ENCODE results near the gene VSTM2B.
"Not testable (repeated sequence)": the region's sequence is repeated elsewhere in the genome, so short reads cannot be mapped to it uniquely, and the experiment has no call there.

Gene VSTM2B

GRCh38 chr19:29532097-29532496 lies 6.3 kb downstream of the VSTM2B start:
- DNase-seq, result no peak

DNA sequence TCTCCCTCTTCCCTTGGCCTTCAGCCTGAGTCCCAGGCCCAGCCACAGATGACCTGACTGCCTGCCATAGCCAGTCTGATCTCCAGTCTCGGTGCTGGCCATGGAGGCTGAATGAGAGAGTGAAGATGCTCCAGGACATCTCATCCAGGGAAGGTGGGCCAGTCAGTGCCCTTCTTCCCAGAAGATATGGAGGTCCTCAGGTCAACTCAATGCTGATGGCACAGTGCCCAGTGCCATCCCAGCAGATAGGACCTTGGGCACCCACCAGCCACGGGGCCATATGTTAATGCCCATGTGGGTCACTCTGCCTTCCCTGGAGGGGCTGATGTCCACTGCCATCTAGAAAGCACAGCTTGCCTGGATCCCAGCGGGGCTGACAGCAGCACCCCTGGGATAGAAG lies 7.2 kb downstream of the VSTM2B start:
- no peak for DNase-seq

GRCh38 chr19:29533578-29534544 lies 8.1 kb downstream of the VSTM2B start:
- DNase-seq, result no peak

DNA sequence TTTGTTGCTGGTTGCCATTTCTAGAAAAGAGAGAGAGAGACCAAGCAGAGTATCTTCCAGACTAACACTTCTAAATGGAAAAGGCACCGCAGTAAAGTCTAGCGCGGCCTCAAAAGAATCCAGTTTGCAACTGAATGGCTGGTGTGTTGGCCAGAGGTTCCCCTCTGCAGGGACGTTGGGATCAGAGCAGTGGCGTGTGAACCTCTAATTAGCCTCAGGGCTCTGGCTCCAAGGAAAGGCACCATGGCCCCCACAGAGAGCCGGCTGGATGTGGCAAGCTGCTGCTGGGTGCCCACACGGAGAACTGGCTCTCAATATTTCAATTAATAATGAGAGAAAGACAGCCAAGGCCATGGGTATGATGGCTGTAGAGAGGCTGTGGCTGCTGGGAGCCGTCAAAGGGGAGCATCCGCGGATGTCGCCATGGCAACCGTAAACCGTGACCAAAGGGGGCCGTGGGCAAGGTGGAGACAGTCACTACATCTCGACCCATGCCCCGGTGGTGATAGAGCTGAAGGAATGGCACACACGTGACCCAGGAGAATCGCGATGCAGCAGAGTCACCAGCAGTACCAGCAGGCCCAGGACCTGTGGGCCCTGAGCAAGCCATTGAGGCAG lies 9.5 kb downstream of the VSTM2B start:
- no peak for DNase-seq

GRCh38 chr19:29535984-29536508 lies 10.3 kb downstream of the VSTM2B start:
- no peak for DNase-seq

DNA sequence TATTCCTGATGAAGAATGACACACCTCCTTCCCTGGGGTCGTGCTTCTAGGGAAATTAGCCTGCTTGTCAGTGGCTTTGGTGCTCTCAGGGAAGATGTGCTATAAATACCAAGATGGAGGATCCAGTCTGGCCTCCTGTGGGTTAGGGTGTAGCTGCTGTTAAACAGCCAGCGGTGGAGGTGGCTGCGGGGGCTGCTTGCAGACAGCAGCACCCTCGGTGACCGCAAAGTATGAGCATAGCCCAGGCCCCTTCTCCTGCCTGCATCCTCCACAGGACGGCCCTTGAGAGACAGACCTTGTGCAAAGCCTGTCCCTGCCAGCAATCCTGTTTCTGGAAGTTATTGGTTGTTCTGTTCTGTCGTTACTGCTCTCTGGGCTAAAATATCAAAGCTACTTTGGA lies 11.4 kb downstream of the VSTM2B start:
- no peak for DNase-seq

- DNase-seq, result no peak
Measured at GRCh38 chr19:29537601-29538000, 11.8 kb downstream of the VSTM2B start.

DNA sequence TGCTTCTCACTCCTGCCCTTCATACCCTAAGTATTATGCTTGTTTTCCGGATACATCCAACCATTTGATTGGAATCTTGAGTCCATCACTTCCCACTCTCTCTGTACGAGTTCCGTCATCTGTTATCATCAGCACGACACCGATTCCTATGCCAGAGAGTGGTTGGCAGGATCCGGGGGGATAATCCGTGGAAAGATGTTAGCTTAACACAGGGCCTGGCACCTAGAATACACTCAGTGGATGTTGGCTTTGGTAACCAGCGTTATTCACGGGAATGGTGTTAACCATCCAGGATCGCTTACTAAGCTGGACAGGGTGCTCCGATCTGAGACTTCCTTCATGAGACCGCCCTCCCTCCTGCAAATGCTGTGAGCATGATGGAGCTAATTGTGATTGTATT lies 12.4 kb downstream of the VSTM2B start:
- no peak for DNase-seq

DNA sequence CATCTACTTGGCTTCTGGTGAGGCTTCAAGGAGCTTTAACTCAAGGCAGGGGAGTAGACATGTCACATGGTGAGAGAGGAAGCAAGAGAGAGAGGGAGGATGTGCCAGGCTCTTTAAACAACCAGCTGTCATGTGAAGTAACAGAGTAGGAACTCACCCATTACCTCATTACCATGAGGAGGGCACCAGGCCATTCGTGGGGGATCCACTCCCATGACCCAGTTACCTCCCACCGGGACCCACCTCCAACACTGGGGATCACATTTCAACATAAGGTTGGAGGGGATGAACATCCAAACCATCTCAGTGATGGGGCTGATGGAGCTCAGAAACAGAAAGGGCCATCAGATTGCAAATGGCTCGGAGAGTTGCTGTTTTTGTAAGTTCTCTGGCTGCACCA lies 12.9 kb downstream of the VSTM2B start:
- DNase-seq, result no peak

DNA sequence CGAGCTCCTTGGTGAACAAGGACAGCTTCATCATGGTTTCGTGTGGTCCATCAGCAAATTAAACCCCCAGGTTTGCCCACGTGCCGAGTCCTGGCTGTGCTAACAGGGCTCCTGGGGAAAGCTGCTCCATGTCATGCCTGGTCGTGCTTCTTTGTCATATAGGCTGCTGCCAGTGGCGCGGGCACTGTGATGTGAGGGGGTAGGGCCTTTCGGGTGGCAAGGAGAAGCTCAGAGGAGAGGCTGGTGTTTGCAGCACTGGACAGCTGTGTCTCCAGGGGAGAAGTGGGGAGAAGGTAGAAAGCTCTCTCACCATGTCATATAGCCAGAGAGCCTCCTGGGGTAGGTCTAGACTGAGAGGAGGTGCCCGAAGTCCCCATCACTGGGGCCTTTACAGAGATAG lies 13.3 kb downstream of the VSTM2B start:
- no peak for DNase-seq

DNA sequence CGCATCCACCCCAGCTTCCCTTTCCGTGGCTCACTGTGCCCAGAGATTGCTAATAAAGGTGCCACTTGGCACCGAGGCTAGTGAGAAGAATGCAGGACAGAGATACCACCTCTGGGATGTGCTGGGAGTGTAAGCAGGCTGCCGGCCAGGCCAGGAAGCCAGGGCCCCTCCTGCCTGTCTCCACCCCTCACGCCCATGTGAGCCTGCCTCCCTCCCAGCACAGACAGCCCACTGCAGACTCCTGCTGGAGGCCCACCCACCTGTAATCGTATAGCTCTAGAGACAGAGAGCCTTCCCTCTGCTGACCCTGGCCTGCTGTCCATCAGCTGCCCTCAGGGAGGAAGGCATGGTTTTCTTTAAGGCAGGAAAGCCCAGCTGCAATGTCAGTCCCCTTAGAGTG lies 13.9 kb downstream of the VSTM2B start:
- no peak for DNase-seq

GRCh38 chr19:29540114-29540513 lies 14.3 kb downstream of the VSTM2B start:
- DNase-seq, result no peak

DNA sequence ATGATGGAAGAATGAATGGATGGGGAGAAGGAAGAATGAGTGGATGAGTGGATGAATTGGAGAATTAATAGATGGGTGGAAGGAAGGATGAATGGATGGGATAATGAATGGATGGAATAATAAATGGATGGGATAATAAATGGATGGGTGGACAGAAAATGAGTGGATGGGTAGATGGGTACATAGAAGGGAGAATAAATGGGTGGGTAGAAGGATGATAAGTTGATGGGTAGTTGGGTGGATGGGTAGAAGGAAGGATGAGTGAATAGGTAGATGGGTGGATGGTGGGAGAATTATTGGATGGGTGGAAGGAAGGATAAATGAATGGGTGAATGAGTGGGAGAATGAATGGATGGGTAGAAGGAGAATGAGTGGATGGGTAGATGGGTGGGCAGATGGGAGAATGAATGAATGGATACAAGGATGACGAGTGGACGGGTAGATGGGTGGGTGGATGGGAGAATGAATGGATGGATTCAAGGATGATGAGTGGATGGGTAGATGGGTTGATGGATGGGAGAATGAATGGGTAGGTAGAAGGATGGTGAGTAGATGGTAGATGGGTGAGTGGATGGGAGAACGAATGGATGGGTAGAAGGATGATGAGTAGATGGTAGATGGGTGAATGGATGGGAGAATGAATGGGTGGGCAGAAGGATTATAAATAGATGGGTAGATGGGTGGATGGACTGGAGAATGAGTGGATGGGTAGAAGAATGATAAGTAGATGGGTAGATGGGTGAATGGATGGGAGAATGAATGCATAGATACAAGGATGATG lies 15.9 kb downstream of the VSTM2B start:
- DNase-seq, result no peak

DNA sequence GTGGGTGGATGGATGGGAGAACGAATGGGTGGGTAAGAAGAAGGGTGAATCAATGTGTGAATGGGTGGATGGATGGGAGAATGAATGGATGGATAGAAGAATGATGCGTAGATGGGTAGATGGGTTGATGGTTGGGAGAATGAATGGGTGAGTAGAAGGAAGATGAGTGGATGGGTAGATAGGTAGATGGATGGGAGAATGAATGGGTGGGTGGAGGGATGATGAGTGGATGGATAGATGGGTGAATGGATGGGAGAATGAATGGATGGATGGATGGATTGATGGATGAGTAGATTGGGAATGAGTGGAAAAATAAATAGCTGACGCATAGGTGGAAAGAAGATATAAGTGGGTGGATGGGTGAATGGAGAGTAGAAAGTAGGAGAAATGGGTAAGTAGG lies 16.5 kb downstream of the VSTM2B start:
- no peak for DNase-seq

DNA sequence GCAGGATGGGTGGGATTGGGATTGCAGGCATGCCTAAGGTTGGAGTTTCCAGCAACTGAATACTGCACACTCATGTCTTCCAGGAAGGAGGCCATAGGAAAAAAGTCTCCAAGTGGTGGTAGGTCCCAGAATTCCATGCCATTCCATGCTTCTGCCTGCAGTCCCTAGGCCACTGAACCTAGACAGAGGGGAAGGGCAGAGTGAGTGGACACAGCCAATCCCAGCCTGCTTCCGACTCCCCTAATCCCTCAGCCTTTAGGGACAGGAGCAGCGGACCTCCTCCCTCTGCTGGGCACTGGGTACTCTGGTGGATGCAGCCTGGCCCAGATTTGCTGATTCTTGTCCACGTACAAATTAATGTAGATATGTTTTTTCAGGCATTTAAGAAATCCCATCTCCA lies 17.0 kb downstream of the VSTM2B start:
- no peak for DNase-seq

DNA sequence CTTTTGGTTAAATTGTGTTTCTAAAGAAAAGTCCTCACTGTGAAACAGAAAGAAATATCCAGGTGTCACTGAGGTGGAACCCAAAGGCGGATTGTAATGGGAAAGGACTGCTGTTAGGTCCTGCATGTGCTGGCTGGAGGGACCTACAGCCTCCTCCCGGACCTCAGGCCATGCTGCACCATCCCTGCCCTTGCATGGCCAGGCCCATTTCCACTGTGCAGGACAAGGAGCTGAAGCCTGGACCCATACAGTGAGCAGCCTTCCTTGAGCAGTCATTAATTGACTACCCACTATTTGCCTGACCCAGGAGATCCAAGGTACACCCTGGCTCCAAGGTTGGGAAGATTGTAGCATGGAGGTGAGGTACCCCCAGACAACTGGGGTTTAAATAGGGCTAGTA lies 17.6 kb downstream of the VSTM2B start:
- DNase-seq, result no peak

DNA sequence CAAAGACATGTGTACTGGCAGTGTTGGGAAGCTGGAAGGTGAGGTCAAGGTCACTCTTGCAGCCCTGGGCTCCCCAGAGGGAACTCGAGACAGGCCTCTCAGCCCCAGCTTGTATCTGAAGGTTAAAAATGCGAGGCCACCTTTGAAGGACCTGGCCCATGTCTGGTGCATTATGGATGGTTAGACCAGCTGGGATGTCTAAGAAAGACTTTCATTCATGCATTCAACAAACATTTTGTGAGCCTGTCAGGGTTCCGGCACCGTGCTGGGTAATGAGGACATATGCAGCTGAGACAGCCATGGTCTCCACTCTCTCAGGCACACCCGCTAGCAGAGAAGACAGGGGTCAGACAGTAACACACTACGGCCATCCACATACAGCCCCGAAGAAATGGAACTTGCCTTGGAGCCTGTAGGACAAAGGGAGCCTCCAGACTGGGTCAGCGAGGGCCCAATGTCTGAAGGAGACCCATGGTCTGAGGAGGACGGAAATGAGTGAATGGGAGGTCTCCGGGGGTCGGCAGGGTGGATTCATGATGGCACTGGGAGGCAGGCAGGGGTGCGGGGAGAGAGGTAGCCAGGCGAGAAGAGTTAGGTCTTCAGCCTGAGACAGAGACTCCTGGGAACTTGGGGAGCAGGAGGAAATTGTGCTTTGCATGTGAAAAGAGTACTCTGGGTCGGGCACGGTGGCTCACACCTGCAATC lies 19.0 kb downstream of the VSTM2B start:
- no peak for DNase-seq

DNA sequence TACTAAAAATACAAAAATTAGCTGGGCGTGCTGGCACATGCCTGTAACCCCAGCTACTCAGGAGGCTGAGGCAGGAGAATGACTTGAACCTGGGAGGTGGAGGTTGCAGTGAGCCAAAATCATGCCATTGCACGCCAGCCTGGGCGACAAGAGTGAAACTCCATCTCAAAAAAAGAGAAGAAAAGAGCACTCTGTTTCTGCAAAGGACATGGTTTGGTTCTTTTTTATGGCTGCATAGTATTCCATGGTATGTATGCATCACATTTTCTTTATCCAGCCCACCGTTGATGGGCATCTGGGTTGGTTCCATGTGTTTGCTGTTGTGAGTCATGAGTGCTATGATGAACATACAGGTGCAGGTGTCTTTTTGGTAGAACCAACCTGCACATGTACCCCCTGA lies 19.7 kb downstream of the VSTM2B start:
- DNase-seq, result not testable (repeated sequence)

- no peak for DNase-seq
Measured at GRCh38 chr19:29545866-29546582, 20.2 kb downstream of the VSTM2B start.

DNA sequence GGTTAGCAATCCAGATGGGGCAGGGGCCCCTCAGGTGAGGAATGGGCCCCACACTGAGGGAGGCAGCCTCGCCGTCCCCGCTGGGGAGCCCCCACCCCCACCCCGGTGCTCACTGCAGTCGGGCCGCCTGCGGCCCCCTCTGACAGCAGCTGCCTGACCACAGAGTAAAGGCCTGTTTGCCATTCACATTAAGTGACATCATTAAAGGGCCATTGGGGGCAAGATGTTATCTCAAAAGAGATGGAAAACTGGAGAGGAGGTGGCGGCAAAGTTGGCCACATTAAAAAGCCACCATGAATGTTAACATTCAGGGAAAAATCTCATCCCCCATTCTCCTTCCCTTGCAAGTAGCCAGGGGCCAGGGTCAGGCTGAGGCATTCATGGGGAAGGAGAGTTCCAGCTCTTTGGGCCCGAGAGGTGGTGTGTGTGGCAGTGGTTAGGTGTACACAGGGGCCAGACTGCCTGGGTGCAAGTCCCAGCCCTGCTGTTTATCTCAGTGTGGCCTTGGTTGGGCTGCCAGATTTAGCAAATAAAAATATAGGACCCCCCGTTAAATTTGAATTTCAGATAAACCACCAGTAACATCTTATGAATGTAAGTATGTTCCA lies 20.9 kb downstream of the VSTM2B start:
- DNase-seq, result no peak

GRCh38 chr19:29547361-29547960 lies 21.7 kb downstream of the VSTM2B start:
- no peak for DNase-seq
